Activated CD4-positive, alpha-beta T cell treated with anti-CD3 and anti-CD28 coated beads, Interleukin-2, amount 50 U/mL, for 24 hours (primary cell): ENCODE measurements around the gene MARK4.
"Not testable (repeated sequence)": the region's sequence is repeated elsewhere in the genome, so short reads cannot be mapped to it uniquely, and the experiment has no call there.

Experiments
- DNase-seq, 2 donors: peaks; one replicate each; pipeline ENCODE4 v3.0.0-alpha.2; 2020; ENCODE audit warnings: low read depth in 1 of 2, low spot score in 1 of 2

MARK4 gene

GRCh38 chr19:45250832-45251451 is at the start of gene MARK4:
Gene MARK4 (plus strand): TSS chr19:45251271. CDS start chr19:45251589, 318 bp downstream.
- peak; percentile 25 to 46 for DNase-seq

GRCh38 chr19:45202637-45203036 is 48.4 kb upstream of the MARK4 start:
- no peak for DNase-seq

GRCh38 chr19:45205810-45206209 is 45.3 kb upstream of the MARK4 start:
- DNase-seq, result no peak

GRCh38 chr19:45206328-45206727 is 44.7 kb upstream of the MARK4 start:
- DNase-seq, result no peak

GRCh38 chr19:45211751-45212381 is 39.2 kb upstream of the MARK4 start:
- DNase-seq, result no peak

GRCh38 chr19:45213031-45213430 is 38.0 kb upstream of the MARK4 start:
- DNase-seq, result no peak

- no peak for DNase-seq
These were observed 35.5 kb upstream of the MARK4 start for GRCh38 chr19:45215391-45216191.

GRCh38 chr19:45216667-45217066 is 34.4 kb upstream of the MARK4 start:
- DNase-seq, result no peak

- DNase-seq, result no peak
These were observed 33.7 kb upstream of the MARK4 start for GRCh38 chr19:45217193-45217956.

GRCh38 chr19:45217957-45218334 is 33.1 kb upstream of the MARK4 start:
- DNase-seq, result no peak

- DNase-seq, result no peak
These were observed 32.6 kb upstream of the MARK4 start for GRCh38 chr19:45218426-45218825.

- DNase-seq, result no peak
These were observed 31.9 kb upstream of the MARK4 start for GRCh38 chr19:45218911-45219743.

GRCh38 chr19:45222724-45223123 is 28.3 kb upstream of the MARK4 start:
- DNase-seq, result no peak

GRCh38 chr19:45223879-45224278 is 27.2 kb upstream of the MARK4 start:
- no peak for DNase-seq

GRCh38 chr19:45224645-45225044 is 26.4 kb upstream of the MARK4 start:
- DNase-seq, result no peak

GRCh38 chr19:45229056-45229455 is 22.0 kb upstream of the MARK4 start:
- DNase-seq, result not testable (repeated sequence)

GRCh38 chr19:45231891-45232290 is 19.2 kb upstream of the MARK4 start:
- DNase-seq, result no peak

- no peak for DNase-seq
These were observed 16.8 kb upstream of the MARK4 start for GRCh38 chr19:45234089-45234869.

GRCh38 chr19:45235485-45235884 is 15.6 kb upstream of the MARK4 start:
- DNase-seq, result no peak

- DNase-seq, result no peak
These were observed 12.5 kb upstream of the MARK4 start for GRCh38 chr19:45238556-45238955.
